AG09309 (cell line): Measurements from ENCODE around the gene LRRC37A3.

ENCODE experiments used
- DNase-seq: peaks from one replicate; pipeline ENCODE4 v3.0.0-alpha.2; 2010; ENCODE audit warnings: low read depth
- H3K4me3 ChIP-seq: 2 replicates; pipeline ENCODE4 v1.5.1; 2011; ENCODE audit warnings: mild to moderate bottlenecking, low read depth, low read length, moderate library complexity; ENCODE audit not compliant: control insufficient read depth
- TF ChIP-seq, protein P1 (sequence below): IDR thresholded peaks from 2 replicates; pipeline ENCODE4 v1.5.1; 2011; ENCODE audit warnings: mild to moderate bottlenecking, low read depth, low read length, inconsistent platforms; ENCODE audit not compliant: insufficient read depth, control insufficient read depth; ENCODE audit errors: missing control alignments

LRRC37A3 gene

DNA sequence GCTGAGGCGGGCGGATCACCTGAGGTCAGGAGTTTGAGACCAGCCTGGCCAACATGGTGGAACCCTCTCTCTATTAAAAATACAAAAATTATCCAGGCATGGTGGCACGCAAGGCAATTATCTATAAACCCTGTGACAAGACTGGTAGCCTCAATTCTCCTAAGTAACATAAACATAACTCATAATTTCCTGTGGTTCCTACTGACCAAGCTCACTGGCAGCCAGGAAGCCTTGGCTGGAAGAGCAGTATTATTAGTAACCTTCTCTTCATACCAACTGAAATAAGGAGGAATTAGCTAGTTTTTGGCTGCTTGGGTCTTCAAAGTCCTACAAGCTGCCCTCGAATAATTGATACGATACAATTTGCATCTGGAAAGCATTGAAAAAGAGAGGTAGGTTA is 31.6 kb upstream of the LRRC37A3 start:
- TF ChIP-seq, protein P1, sequence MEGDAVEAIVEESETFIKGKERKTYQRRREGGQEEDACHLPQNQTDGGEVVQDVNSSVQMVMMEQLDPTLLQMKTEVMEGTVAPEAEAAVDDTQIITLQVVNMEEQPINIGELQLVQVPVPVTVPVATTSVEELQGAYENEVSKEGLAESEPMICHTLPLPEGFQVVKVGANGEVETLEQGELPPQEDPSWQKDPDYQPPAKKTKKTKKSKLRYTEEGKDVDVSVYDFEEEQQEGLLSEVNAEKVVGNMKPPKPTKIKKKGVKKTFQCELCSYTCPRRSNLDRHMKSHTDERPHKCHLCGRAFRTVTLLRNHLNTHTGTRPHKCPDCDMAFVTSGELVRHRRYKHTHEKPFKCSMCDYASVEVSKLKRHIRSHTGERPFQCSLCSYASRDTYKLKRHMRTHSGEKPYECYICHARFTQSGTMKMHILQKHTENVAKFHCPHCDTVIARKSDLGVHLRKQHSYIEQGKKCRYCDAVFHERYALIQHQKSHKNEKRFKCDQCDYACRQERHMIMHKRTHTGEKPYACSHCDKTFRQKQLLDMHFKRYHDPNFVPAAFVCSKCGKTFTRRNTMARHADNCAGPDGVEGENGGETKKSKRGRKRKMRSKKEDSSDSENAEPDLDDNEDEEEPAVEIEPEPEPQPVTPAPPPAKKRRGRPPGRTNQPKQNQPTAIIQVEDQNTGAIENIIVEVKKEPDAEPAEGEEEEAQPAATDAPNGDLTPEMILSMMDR: no peak
- H3K4me3 ChIP-seq: no peak overlapping the region
- DNase-seq: no peak

DNA sequence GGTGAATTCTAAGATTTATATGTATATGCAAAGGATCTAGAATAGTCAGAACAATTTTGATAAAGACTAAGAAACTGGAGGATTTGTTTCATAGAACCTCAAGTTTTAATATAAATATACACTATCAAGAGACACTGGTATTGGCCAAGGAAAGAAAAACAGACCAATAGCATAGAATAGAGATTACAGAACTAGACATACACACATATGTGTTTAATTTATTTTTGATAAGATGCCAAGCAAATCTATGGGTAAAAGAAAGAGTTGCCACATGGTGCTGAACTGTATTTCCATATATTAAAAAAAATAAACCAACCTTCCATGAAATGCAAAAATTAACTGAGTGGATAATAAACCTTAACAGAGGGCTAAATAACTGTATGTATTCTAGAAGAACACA is 27.9 kb upstream of the LRRC37A3 start:
- TF ChIP-seq, protein P1: no peak
- H3K4me3 ChIP-seq: no peak overlapping the region
- no peak for DNase-seq

DNA sequence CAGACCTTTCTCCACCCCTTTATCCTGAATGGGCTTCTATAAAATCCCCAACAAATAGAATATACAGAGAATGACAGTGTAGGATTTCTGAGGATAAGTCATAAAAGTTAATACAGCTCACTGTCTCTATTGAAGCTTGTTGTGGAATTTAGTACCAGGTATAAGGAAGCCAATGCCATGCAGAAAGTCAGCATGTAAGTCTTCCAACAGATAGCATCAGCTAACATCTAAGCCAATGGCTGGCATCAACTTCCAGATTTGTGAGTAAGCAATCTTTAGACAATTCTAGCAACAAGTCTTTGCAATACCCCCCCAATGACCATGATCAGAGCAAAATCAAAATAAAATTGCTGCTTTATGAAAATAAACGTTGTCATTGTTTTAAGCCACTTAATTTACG is 22.5 kb upstream of the LRRC37A3 start:
- no peak for DNase-seq
- TF ChIP-seq, protein P1: no peak
- no peak overlapping the region for H3K4me3 ChIP-seq

DNA sequence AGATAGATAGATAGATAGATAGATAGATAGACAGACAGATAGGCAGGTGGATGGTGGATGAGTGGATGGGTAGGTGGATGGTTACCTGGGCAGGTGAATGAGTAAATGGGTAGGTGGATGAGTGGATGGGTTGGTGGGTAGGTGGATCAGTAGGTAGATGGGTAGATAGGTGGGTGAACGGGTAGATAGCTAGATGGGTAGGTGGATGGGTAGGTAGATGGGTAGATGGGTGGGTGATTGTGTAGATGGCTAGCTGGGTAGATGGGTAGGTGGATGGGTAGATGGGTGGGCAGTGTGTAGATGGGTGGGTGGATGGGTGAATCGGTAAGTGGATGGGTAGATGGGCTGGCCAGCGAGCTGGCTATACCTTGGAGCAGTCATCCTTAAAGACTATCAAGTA is 21.8 kb upstream of the LRRC37A3 start:
- TF ChIP-seq, protein P1: no peak
- no peak overlapping the region for H3K4me3 ChIP-seq
- DNase-seq: no peak

DNA sequence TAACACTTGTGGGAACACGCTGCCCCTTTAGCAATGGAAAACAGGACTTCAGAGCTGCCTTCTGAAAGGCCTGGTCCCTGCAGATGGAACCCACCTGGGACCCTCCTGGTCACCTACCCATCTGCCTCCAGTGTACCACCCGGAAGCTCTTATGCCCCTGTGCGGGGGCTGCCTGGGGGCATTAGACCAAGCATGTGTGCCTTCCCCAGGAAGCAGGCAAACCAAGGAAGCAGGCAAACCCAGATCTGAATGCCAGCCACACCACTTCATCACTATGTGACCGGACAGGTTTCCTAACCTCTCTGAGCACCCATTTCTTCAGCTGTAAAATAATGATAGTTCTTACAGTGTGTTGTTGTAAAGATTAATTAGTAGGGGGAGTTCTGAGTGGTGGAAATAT is 20.8 kb upstream of the LRRC37A3 start:
- no peak overlapping the region for H3K4me3 ChIP-seq
- DNase-seq: no peak
- TF ChIP-seq, protein P1: no peak

DNA sequence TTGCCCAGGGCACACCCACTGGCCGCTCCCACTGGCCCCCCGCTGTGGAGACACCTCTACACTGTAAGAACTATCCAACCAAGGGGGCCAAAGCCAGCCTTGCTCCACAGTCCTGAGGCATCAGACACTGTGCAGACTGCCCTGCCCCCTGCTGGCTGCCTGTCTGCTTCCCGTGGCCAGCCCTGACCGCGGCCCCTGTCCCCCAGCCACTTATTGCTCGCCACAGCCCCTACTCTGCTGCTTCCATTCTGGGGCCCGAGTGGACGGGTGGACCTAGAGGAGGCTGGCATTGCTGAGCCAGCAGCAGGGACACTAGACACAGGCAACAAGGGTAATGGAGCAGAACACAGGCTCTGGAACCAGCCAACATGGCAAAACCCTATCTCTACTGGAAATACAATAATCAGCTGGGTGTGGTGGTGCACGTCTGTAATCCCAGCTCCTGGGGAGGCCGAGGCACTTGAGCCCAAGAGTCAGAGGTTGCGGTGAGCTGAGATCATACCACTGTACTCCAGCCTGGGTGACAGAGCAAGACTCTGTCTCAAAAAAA is 19.7 kb upstream of the LRRC37A3 start:
- TF ChIP-seq, protein P1: peak; percentile 80
- no peak overlapping the region for H3K4me3 ChIP-seq
- DNase-seq: no peak

DNA sequence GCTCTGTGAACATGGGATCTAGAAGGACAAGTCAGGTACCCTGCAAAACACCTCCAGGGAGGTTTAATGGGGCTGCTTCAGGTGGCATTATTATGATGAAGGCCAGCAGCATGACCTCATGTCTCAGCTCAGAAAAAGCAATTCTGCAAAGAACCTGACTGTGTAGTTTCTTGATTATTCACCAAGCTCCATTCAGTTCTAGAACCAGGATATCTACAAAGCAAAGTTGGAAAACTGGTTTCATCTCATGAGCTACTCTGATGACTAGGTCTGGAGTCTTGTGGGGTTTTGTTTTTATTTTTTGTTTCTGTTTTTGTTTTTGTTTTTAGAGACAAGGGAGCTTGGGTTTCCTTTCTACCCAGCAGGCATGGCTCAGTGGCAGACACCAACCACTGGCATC is 19.0 kb upstream of the LRRC37A3 start:
- DNase-seq: no peak
- TF ChIP-seq, protein P1: no peak
- H3K4me3 ChIP-seq: no peak overlapping the region
